C1 segment of cervical spinal cord (tissue), 14 donors: ENCODE results near the gene SEC23A.
"Not testable (repeated sequence)": the region's sequence is repeated elsewhere in the genome, so short reads cannot be mapped to it uniquely, and the experiment has no call there.

Experiments
- DNase-seq, 14 donors: peaks; one replicate each; lab custom pipeline; 2025; lab: John Stamatoyannopoulos, UW

SEC23A gene

DNA sequence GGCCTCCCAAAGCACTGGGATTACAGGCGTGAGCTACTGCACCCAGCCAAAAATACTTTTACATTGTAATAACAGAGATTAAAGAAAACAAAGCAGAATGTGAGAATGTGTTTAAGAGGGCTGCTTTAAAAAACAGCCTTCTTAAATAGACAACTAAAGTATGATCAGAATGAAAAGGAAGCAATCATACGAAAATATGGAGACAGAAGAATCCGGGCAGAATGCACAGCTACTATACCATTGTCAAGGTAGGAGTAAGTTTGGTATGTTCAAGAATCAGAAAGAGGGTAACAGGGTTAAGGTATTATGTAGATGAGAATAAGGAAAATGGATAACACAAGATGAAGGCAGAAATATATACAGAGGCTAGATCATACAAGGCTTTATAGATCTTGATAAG lies 8.5 kb downstream of the SEC23A start:
- no peak for DNase-seq

DNA sequence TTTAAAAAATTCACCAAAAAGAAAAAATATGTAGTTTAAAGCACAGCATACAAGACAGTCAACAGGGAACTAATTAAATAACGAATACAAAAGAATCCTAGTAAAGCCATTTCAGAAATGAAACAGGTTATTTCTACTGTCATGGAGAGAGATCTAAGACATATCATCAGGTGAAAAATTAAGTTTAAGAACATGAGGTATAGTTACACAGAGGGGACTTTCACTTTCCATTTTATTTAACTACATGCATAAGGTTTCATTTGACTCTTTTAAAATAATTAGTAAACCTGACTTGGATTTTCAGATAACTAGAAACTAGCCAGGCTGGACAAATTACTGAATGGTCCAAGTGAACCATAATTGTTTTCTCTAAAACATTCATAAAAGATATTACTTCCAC lies 11.3 kb downstream of the SEC23A start:
- no peak for DNase-seq

DNA sequence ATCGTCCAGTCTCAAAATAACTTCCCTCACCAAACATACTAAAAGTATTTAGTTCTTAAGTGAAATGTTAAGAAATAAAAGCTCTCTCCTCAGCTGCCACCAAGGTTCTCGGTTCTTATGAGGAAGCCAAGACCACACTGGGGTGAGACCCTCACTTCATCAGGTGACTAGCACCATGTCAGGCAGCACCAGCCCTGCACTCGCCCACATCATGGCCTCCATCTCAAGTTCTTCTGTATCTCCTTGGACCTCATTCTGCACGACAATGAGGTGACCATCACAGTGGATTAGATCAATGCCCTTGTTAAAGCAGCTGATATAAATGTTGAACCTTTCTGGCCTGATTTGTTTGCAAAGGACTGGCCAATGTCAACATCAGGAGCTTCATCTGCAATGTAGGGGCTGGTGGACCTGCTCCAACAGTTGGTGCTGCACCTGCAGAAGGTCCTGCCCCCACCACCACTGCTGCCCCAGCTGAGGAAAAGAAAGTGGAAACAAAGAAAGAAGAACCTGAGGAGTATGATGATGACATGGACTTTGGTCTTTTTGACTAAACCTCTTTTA lies 12.4 kb downstream of the SEC23A start:
- no peak for DNase-seq

DNA sequence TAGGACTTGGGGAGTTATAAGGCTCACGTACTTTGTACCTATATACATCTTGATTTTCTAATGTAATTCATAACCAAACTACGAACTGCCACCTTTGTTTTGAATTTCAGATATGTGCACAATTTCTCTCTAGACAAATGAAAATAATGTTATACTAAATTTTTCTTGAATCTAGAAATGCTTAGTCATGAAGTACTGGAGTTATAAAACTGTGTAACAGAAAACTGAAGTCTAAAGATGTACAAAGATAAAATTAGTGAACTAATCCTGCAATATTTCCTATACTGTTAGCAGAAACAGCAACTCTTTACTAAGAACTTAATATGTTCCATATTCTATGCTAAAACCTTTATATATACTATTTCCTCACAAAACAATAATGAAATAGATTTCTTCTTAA lies 15.5 kb downstream of the SEC23A start:
- no peak for DNase-seq

DNA sequence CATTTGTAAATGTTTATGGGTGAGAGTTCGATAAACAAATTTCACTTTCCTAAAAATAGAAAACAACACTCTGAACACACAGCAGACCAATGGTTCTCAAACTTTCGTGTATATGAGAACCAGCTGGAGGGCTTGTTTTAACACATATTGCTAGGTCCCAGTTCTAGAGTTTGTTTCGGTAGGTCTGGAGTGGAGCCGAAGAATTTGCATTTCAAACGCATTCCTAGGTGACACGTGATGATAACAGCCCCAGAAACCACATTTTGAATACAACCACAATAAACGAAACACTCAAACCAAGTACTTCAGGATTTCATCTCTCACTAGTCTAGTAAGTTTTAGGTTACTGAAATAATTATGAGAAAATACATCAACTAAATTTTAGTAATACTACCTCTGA lies 17.1 kb downstream of the SEC23A start:
- no peak for DNase-seq

DNA sequence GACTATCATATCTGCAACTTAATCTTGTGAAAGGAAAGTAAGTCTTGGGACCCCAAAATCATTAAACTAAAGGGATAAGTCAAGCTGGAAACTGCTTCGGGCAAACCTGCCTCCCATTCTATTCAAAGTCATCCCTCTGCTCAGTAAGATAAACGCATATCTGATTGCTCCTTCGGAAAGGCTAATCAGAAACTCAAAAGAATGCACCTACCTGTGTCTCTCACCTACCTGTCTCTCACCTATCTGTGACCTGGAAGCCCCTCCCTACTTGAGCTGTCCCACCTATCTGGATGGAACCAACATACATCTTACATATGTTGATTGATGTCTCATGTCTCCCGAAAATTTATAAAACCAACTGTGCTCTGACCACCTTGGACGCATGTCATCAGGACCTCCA lies 19.9 kb downstream of the SEC23A start:
- no peak for DNase-seq

DNA sequence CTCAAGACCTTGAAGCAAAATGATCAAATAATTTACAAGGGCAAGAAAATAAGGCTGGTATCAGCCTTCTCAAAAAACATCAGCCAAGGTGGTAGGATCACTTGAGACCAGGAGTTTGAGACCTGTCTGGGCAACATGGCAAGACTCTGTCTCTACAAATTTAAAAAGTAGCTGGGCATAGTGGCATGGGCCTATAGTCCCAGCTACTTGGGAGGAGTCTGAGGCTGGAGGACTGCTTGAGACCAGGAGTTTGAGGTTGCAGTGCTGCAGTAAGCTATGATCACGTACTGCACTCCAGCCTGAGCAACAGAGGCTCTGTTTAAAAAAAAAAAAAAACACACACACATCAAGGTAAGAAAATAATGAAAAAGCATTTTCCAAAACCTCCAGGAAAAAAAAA lies 22.1 kb downstream of the SEC23A start:
- no peak for DNase-seq

DNA sequence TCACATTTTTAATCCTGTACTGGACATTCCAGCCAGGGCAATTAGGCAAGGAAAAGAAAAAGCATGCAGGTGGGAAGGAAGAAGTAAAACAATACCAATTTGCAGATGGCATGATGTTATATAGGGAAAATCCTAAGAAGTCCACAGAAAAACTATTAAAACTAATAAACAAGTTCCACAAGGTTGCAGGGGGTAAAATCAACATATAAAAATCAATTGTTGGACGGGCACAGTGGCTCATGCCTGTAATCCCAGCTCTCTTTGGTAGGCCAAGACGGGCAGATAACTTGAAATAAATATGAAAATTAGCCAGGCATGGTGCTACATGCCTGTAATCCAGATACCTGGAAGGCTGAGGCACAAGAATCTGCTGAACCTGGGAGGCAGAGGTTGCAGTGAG lies 31.9 kb downstream of the SEC23A start:
- no peak for DNase-seq

DNA sequence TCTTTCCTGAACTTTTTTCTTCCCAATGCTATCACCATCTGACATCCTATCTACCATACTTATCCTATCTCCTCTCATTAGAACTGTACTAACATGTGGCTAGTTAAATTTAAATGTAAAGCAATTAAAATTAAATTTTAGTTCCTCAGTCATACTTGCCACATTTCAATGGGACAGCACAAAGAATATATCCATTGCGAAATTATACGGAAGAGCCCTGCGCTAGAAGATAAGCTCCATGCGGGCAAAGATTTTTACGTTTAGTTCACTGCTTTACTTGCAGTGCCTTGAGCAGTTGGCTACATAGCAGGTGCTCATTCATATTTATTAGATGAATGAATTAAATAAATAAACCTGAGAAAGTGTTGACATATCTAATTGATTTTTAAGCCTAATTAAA lies 33.1 kb downstream of the SEC23A start:
- DNase-seq = no peak

DNA sequence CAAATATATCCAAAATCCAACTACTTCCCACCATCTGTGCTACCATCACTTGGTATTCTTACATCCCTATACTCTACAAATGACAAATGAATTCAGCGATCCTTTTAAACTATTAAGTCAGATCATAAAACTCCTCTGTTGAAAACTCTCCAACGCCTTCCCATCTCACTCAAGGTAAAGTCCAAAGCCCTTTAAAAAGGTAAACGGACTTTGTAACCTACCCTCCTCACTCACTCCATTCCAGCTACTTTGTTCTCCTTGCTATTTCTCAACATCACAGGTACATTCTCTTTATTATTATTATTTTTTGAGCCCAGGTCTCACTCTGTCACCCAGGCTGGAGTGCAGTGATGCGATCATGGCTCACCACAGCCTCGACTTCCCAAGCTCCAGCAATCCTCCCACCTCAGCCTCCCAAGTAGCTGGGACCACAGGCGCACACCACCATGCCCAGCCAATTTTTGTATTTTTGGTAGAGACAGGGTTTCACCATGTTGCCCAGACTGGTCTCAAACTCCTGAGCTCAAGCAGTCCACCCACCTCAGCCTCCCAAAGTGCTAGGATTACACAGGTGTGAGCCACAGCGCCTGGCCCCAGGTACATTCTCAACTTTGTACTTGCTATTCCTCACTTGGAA lies 33.7 kb downstream of the SEC23A start:
- DNase-seq = not testable (repeated sequence)

DNA sequence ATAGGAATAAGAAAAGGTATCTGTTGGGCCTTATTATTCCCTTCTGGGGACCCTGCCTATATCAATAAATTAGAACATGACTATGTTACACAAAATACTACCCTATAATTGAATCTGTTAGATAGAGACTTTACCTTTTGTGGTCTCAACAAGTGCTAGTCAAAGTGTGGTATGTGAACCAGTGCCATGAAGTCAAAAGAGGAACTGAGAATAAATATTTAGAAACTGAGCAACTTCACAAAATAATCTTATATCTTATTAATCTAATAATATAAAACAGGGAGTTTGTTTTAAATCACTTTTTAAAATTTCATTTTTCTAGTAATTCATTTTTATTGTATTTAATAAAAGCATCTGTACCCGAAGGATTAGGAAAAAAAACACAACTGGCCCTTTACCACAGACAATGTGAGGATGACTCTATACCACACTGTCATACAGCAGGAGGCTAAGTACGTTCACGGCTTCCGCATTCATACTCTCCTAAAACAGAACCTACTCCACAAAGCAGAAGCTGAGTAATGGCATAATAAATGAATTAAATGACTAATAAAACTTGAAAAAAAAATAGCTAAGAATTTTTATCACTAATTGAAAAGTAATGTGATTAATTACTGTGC lies 42.1 kb downstream of the SEC23A start:
- no peak for DNase-seq

DNA sequence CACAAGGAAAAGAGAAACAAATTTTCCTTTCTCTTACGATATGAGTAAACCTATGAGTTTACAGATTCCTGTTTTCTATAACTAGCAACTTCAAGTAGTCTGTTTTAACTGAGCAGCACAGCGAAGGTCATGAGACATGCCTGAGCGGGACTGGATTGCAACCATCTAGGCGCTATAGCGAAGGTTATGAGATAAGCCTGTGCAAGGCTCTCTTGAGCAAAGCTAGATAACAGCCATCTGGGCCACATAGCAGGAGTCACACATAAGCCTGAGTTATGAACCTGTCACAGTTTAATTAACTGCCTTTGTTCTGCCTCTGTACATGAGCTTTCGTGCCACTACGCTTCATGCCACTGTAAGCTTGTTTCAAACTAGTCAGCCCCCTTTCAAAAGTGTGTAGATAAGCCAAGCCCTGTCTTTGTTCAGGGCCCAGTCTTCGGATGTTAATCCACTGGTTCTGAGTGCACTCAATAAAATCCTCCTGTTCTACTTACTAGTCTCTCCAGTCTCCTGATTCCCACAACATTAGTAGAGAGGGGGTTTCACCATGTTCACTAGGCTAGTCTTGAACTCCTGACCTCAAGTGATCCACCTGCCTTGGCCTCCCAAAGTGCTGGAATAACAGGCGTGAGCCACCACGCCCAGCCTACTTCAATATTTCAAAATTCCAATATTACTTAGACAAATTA lies 47.1 kb downstream of the SEC23A start:
- DNase-seq = no peak

DNA sequence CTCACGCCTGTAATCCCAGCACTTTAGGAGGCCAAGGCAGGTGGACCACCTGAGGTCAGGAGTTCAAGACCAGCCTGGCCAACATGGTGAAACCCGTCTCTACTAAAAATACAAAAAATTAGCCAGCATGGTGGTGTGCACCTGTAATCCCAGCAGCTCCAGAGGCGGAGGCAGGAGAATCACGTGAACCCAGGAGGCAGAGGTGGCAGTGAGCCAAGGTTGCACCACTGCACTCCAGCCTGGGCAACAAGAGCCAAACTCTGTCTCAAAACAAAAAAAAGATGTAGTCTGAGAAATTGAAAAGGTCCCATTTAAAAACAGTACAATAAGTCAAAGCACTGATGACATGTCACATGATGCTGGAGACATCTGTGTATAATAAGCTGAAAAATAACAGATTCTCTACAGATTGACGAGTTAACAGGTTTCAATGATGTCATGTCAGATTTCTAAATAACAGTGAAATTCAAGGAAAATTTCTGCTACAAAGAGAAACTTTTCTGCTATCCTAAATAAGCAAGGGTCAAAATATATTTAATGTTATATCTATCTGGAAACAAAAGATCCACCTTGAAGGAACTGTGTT lies 50.1 kb downstream of the SEC23A start:
- DNase-seq = not testable (repeated sequence)

DNA sequence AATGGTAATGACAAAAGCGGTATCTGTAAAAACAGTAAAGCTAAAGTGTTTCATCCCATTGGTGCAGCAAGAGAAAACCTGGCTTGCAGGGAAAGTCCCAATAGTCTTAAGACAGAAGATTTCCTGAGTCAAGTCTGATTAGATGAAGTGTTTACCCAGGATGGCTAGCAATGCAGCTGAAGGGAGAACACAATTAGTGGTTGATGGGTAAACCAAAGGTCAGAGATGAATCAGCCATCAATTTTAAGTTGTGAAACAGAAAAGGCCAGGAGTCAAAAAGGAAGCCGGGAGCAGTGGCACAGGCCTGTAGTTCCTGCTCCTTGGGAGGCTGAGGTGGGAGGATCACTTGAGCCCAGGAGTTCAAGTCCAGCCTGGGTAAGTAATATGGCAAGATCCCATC lies 52.6 kb downstream of the SEC23A start:
- no peak for DNase-seq

DNA sequence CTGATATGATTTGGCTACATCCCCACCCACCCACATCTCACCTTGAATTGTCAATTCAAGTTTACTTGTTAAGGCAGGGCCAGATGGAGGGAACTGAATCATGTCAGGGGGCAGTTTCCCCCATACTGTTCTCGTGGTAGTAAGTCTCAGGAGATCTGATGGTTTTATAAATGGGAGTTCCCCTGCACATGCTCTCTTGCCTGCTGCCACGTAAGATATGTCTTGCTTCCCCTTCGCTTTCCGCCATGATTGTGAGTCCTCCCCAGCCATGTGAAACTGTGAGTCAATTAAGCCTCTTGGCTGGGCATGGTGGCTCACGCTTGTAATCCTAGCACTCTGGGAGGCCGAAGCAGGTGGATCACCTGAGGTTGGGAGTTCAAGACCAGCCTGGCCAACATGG lies 57.1 kb downstream of the SEC23A start:
- DNase-seq = not testable (repeated sequence)

DNA sequence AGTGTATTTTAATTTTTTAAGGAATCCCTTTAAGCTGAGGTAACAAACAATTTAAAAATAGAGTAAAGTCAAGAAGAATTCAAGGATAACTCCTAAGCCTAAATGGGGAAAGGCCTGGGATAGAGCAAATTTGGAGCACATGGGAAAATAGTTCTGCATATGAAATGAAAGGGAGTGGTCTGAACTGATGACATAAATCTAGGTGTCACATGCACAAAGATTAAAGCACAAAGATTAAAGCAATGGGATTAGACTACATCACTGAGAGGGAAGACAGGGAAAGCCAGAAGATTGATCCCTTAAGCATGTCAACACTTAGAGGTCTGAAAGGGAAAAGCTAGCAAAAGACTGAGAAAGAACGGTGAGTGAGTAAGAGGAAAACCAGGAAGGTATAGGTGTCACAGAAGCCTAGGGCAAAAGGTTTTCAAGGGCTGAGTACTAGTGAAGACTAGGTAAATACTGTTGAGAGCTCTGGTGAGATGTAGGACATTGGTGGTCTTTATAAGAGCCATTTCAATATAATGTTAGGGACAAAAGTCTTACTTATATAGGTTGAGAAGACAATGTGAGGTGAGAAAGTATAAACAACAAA lies 59.6 kb downstream of the SEC23A start:
- DNase-seq = no peak

DNA sequence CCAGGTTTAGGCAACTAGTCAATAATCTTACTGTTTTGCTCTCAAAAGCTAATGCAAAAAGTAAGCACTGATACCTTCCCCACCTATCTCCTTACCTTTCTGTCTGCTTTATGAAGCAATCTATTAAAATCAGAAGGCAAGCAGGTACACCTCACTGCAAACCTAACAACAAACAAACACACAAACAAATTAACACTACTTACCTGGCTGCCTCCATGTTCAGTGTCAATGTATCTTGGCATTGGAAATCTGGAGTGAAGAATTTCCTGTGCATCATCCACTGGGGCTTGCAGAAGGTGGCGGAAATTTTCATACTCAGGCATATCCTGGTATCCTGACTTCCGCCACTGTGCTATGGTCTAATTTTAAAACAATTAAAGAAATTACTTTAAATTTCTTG lies 62.5 kb downstream of the SEC23A start:
- no peak for DNase-seq

DNA sequence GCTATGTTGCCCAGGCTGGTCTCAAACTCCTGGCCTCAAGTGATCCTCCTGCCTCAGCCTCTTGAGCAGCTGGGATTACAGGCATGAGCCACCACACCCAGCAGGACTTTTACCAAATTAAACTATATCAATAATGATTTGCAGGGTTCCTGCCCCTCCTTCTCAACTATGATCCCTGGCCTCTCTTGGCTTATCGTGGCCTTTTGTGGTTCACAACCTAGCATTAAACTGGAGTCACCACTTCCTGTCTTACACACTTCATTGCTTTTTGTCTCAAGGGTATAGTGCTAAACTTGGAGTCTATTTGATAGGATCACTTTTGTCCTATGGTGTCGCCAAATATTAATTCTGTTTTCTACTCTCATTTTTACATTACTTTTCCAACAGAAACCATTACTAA lies 64.5 kb downstream of the SEC23A start:
- no peak for DNase-seq

DNA sequence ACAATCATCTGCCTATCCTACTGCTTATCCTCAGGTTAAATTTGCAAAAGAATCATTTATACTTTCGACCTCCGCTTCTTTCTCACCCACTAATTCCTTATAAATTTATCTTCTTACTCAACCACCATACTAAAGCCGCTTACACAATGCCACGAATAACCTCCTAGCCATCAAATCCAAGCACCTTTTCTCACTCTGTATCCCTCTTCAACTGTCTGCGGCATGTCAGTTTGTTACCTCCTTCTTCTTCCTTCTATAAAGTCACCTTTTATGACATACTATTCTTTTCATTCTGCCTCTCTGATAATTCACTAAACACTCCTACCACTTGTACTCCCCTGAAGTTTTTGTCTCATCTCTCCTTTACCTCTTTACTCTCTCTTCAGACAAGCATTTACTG lies 66.3 kb downstream of the SEC23A start:
- DNase-seq = no peak

DNA sequence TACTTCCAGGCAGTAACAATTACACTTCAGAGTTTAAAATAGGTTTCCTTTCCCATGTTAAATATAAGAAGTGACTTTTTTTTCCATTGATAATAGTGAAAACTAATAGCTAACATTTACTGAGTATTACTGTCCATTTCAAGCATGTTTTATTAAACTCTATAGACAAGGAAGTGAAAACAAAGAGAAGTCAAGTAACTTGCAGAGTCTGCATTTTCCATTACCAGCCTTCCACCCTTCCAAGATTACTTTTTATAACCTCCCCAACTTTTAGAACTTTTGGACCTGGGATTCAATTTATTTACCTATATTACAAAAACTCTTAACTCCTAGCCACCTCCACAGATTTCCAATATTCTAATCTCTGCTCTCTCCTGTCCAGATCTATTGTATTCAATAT lies 67.7 kb downstream of the SEC23A start:
- DNase-seq = no peak

DNA sequence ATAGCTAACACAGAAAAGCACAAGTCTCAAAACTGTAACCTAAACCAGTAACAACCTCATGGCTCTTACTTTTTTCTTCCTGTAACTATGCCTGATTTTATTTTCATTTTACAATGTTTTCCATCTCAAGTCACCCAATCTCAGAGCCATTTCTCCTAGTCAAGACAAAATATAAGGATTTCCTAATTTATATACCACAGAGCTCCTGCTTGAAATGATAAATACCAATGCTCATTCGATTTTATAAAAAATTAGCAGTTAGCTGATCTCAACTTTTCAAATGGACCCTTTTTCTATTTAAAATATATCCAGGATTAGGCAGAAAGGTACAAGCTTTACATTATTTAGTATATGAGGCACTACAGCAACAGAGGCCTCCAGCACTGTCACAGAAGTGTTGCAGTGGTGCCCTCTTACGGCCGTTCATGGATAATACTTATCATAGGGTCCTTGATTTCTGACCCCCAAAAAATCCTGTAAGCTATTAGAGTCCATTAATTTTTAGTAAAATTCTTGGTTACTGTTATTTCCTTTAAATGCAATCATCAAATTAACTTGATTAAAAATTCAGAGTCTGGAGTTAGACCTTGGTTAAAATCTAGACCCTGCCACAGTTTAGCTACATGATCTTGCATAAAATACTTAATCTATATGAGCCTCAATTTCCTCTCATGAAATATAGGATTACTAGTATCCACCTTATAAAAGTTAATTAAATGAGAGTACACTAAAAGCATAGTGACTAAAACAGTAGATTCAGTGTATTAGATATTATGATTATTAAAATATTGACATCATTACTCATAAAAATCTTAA lies 68.3 kb downstream of the SEC23A start:
- no peak for DNase-seq
